Mucosa of gallbladder (tissue), 1 donor: ENCODE data around the gene BTBD8. TPM values are rescaled to one million over a fixed set of nuclear protein-coding genes. Genes with fewer than 3 reads are reported as not detected.
"Not testable (repeated sequence)": the region's sequence is repeated elsewhere in the genome, so short reads cannot be mapped to it uniquely, and the experiment has no call there.

Source experiments
- DNase-seq: peaks from one replicate; pipeline ENCODE4 v3.0.0-alpha.2; 2020; ENCODE audit warnings: low spot score
- total RNA-seq: library from RNA; stranded (reverse); gene quantifications from one replicate; pipeline ENCODE4 v1.2.1, GENCODE V29; 2021
- donor health status: DM: no; HTN: no; CAD: no.

Gene BTBD8
- total RNA-seq = 8.5 TPM

DNA sequence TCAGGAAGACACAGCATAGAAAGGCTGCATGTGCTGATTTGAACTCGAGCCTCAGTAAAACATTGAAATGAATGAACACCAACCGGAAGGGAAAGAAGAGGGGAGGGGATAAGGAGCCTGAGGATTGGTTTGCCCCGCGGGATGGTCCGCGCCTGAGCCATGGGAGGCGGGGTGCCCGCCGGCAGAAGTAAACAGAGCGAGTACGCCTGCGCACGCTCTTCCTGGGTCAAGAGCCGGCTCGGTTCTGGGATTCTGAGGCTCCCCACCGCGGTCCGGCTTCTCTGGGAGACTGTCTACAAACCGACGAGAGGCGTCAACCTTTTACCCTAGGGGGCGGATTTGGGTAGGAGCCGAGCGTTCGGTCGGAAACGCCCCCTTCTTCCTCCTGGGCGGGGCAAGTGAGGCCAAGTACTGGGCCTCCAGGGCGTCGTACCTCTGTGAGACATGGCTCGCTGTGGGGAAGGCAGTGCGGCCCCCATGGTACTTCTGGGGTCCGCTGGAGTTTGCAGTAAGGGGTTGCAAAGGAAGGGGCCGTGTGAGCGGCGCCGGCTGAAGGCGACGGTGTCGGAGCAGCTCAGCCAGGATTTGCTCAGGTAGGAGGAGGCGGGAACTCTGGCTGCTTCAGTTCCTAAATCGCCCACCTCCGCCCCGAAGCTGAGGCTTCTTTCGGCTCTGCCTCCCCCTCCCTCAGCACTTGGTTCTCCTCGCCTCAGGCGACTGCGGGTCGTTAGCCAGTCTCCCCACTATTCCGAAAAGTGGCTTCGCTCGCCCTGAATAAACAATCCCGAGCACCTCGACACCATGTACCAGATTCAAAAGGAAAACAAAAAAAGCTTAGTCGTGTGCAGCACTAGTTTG is at the start of gene BTBD8:
Gene BTBD8, plus strand, starts transcription at position 218 of the 858 bp plus-strand sequence. Its CDS starts 227 bp downstream, at position 445.
- peak; percentile 76 for DNase-seq

DNA sequence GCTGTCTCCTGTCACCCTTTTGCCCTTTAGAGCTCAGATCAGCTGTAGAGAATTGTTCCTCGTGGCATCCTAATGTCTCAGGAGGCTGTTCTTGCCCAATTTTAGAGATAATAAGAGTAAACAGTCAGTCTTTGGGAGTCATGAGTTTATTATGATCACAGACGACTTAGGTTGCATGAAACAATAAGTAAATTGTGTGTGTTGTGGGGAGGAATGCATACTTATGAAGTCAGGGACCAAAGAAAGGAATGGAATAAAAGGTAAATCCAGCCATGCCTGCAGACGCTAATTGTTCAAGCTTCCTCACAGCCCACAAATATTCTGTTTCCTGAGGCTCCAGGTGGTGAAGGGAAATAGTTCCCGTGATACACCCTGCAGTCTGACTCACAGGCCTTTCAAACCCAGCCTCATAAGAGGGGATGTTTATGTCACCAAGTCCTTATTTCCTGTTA is 49.5 kb upstream of the BTBD8 start:
- no peak for DNase-seq

DNA sequence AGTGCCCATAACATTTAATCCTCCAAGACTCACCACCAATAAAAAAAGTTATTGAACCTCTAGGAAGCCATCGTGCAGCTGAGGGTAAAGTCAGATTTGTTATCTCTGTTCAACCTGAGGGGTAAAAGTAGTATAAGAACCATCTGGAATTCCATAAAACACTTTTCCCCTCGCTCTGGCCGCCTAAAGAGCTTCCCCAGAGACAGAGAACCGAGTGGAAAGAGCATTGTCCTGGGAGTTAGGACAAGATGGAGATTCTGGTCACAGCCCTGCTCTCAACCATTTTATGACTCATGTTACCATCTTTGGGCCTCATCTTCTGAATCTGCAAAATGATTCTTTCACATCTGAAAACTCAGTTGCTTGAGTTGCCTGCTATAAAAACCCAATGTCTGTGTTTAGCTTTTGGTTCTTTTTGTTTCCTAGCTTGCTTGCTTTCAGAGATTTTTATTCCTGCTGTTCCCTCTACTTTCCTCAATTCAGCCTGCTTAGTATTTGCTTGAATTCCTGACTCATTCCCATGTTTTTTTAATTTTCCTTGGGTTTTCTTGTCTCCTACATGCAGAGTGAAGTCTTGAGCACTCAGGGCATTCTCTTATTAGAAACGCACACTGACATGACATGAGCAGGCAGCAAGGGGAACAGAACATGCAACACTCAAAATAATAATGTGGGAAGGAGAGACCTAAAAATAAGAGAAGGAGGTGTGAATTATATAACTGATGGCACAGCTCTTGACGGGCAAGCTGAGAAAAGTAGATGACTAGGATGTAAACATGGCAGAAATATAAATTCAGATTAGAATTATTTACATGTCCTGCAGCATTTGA is 48.6 kb upstream of the BTBD8 start:
- no peak for DNase-seq

DNA sequence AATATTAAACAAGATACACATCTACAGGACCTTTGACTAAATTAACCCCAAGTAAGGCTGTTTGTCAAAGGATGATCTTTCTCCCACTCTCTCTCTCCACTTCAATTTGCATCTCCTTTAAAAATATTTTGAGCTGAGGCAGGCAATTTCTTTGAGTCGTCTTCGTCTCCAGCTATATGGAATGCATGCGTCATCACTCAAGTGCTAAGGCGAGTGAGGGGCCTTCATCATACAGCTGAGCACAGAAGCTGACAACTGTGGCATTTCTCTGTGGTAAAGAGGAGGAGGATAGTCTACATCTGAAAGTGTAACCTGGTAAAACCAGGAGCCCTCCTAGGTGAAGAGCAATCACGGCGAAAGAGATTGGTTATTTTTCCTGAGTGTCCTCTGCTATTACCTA is 42.7 kb upstream of the BTBD8 start:
- no peak for DNase-seq

DNA sequence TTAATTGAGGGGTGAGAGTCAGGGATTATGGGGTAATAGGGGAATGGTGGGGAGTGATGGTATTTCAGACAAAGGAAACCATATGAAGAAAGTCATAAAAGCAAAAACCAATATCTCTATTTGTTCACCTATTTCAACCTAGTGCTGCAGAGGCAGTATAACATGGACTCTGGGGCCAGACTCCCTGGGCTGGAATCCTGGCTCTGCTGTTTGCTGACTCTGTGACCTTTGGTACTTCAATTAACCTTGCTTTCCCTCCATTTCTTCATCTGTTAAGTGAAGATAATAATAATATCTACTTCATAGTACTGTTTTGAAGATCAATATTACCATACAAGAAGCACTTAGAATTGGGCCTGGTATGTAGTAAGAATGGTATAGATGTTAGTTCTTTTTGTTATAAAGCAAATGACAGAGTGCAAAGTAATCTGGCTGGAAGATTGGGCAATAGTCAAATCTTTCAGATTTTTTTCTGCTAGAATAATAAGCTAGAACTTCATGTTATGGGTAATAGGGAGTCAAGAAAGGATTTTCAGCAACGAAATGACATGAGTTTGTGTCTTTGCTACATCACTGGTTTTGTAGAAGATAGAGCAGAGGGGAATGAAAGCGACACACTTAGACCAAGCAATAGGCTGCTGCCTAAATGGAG is 41.3 kb upstream of the BTBD8 start:
- no peak for DNase-seq

DNA sequence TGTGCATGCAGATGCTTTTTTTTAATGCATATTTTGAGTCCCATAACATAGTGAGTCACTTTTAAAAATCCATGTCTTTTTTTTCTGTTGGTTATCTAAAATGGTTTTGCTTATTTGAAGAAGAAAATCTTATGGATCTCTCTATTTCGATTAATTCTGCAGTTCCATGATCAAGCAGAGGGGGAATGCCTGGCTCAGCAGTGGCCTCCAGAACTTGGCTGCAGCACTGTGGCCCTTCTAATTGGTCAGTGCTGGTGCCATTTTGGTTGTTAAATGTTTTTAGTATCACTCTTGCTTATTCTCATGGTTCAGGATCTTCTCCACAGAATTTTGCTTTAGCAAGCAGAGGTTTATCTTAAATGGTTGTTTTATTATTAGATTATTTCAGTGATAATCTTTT is 39.2 kb upstream of the BTBD8 start:
- DNase-seq = no peak

DNA sequence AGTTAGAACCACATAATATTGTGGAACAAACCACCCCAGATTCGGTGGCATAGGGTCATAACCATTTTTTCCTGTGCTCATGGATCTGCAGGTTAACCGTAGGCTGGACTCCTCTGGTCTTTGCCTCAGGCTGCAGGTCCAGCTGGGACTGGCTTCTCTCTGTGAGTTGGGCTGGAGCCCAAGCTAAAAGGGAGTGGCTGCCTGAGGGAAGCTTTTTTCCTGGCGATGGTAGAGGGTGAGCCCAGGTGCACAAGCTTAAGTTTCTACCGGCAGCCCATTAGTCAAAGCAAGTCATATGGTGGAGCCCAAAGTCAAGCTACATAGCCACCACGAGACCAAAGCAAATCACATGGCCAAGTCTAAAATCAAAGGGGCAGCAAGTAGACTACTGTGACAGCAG is 36.5 kb upstream of the BTBD8 start:
- DNase-seq = no peak

DNA sequence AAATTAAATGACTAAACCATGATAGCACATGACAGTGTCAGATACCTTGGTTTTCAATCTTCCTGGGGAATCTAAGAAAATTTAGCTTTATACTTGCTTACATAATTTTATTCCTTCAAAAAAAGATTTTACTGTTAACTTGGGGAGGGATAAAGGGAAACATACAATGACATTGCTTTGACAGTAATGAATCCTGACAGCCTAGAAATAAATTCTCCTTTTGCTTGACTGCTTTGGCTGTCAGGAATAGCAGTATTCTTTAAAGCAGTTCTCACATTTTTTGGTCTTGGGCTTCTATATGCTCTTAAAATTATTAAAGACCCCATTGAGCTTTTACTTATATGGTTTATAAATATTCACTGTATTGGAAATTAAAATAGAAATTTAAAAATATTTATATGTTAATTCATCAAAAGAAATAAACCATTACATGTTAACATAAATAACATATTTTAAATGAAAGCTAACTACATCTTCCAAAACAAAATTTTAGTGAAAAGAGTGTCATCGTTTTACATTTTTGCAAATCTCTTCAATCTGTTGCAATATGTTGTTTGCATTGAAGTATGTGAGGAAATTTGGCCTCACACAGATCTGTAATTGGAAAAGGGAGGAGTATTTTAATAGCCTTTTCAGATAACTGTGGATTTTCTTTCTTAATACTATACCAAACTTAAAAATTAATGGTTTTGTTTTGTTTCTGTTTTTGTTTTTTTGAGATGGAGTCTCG is 34.2 kb upstream of the BTBD8 start:
- no peak for DNase-seq

DNA sequence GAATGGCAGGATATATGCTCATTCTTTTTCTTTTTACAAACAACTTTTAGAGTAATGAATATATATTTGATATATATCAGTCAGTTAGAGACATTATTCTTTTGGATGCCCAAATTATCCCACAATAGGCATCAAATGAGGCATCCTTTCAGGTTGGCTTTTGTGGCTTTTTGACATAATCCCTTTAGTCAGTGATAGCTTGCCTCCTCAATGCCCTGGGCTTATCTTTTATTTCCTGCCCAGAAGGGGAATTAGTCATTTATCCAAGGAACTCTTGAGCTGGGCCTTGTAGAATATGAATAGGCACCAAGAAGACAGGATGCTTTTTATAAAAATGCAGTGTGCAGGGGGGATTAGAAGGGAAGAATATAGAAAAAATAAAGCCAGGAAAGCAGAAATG is 28.2 kb upstream of the BTBD8 start:
- no peak for DNase-seq

DNA sequence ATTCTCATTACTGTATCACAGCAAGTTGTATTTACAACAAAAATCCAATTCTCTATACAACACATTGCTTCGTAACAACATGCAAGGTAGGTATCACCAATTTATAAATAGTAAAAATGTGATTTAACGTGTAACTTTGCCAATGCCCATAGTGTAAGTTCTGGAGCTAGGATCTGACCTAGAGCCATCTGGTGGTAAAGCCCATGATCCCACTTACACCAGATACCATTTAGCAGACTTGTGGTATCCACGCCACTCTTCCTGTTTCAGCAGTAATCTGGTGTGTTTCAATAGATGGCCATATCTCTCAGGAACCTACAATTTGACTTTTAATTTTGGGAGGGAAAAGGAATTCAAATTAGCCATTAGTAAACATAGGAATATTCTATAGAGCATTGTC is 15.1 kb upstream of the BTBD8 start:
- no peak for DNase-seq

DNA sequence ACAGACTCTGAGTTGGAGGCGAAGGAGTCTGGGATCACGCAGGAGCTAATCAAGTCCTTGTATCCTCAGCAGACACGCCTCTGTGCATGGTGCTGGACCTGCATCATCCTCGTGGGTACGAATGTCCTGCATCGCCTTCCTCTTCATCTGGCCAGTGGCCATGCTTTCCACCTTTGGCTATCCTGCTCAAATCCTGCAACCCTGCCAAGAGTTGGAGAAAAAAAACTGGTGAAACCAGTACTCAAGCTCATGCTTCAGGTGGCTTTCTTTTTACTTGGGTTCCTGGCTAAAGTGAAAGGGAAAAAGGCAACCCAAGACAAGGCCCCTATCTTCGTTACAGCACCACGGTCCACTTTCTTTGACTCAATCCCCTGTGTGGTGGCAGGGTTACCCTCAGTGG is 13.8 kb upstream of the BTBD8 start:
- DNase-seq = no peak

DNA sequence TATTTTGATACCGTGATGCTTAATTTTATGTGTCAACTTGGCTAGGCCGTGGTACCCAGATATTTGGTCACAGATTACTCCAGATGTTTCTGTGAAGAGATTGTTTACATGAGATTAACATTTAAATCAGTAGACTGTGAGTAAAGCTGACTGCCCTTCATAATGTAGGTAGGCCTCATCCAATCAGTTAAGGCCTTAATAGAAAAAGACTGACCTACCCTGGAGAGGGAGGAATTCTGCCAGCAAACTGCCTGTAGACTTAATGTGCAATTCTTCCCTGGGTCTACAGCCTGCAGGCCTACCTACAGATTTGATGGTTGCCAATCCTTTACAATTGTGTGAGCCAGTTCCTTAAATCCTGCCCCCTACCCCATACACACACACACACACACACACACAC is 9.3 kb upstream of the BTBD8 start:
- DNase-seq = no peak

DNA sequence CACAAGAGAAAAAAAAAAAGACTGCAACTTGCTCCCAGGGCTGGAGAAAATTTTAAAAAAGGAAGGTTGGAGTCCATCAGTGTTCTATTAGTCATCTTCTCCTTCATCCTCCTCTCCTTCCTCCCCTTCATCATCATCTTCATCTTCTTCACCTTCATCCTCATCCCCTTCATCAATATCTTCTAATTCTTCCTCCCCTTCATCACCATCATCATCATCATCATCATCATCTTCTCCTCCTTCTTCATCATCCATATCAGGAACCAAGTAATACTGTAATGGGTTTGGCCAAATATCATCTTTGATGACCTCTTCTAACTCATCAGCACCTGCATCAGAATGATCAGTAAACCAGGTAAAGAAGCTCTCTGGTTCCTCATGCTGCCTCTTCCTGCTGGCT is 5.7 kb upstream of the BTBD8 start:
- not testable (repeated sequence) for DNase-seq

DNA sequence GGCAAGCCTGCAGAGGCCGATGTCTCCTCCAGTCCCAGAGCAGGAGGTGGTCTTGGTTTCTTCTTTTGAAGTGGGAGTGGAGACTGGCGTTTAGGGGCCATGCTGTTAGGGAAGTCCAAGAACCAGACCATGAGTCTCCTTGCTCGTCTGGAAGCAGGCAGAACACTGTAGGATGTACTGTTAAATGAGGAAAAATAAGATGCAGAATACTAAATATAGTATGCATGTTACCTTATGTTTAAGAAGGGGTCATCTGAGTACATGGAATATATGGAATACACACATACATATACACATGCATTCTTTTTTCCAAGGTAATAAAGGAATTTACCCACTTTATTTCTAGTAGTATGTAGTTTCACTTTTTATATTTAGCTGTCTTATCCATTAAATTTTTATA is 4.8 kb upstream of the BTBD8 start, which contains the start of gene SETSIP:
Gene SETSIP, minus strand, starts transcription at position 101 of the 400 bp plus-strand sequence. Its CDS starts 0 bp downstream, at position 101.
- DNase-seq = no peak

DNA sequence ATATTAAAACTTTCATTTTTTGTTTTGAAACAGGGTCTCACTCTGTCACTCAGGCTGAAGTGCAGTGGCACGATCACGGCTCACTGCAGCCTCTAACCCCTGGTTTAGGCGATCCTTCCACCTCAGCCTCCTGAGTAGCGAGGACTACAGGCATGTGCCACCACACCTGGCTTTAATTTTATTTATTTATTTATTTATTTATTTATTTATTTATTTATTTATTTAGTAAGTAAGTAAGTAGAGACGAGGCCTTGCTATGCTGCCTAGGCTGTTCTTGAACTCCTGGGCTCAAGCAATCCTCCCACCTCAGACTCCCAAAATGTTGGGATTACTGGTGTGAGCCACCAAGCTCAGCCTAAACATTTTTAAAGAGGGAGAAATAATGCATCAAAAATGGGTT is 3.8 kb upstream of the BTBD8 start:
- DNase-seq = no peak

DNA sequence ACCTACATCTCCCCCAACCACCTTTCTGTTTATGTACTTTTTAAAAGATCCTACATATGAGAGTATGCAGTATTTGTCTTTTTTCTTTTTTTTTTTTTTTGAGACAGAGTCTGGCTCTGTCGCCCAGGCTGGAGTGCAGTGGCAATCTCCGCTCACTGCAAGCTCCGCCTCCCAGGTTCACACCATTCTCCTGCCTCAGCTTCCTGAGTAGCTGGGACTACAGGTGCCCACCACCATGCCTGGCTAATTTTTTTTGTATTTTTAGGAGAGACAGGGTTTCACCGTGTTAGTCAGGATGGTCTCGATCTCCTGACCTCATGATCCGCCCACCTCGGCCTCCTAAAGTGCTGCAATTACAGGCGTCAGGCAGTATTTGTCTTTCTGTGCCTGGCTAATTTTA is 2.1 kb upstream of the BTBD8 start:
- not testable (repeated sequence) for DNase-seq

DNA sequence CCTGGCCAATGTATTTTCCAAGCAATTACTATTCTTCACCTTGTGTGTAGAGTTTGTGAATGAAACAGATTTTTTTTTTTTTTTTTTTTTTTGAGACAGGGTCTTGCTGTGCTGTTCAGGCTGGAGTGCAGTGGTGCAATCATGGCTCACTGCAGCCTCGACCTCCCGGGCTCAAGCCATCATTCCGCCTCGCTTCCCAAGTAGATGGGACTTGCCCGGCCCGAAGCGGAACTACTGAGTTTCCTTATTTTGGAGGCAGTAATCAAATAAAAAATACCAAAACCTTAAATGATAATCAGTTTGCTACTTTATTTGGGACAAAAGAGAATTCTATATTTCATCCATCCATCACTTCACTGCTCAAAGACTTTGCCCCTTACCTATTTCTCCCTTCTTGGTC is 704 bp upstream of the BTBD8 start:
- no peak for DNase-seq

DNA sequence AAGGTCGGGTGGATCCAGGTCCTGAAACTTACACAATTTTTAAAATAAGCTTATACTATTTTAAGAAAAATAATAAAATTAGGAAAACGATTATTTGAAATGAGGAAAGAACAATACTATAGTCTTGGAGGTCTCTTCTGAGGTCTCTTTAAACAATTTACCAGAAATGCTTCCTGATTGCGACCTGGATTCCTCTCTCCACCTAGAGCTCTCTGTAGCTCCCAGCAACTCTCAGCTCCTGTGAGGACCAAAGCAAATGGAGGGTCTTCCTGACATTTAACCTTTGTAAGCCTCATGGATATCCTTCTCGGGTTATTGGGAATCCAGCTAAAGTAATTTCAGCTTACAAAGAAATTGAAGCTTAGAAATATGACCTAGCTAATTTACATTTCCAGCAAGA is 886 bp downstream of the BTBD8 start:
- no peak for DNase-seq

DNA sequence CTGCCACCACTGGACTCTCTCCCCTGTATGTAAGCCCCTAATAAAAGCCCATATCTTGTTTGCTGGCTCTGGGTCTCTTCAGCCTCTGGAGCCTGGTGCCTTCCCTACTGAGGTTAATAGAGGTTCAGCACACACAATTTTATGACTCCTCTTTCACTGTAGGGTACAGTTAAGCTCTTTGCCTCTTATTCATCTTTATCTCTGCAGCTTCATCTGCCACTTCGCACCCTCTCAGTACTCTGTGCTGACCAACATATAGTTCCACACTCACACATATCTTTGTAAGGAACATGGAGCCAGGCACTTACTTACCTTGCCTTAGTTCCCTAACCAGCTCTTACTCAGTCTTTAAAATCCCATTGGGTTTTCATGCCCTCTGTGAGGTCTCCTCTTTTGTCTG is 4.5 kb downstream of the BTBD8 start:
- DNase-seq = no peak

DNA sequence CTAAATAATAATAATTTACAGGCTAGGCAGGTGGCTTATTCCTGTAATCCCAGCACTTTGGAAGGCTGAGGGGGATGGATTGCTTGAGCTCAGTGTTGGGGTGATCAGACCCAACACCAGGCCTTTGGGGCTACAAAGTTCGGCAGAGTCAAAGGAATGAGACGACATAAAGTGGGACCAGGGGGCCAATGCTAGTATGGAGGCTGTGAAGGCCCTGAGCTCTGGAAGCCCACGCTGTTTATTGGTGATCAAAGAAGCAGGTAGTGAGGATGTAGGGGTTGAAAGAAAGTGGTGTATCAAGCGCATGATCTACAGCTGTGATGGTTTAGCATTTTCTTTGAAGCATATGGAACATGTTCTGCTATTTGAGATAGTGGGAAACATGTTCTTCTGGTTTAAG is 5.6 kb downstream of the BTBD8 start:
- no peak for DNase-seq

DNA sequence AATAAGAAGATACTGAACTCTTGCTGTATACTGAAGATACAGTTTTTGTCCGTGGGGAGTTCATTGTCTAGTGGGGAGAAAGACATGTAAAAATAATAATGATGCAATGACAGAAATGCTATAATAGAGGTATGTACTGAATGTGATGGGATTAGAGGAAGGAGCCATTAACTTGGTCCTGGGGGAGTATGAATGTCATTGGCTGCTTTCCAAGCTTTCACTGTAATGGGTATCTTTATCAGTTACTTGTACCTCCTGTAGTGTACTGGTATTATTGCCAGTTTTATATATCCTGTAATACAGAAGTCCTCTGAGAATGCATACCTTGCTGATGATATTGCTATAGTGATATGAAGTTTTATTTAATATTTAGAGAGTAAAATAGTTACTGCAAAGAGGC is 7.4 kb downstream of the BTBD8 start:
- DNase-seq = no peak

DNA sequence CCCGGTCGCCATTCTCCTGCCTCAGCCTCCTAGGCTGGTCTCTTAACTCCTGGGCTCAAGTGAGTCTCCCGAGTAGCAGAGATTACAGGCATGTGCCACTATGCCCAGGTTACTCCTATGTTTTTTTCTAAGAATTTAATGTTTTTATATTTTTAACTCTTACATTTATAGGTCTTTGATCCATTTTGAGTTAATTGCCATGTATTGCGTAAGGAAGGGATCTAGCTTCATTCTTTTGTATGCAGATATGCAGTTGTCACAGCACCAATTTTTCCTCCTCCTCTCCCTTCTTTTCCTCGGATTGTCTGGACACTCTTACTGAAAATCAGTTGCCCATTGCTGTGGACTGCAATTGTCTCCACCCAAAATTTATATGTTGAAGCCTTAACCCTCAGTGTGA is 11.5 kb downstream of the BTBD8 start:
- DNase-seq = no peak
